Measurements from ENCODE around the gene AGMO.

- TF ChIP-seq, protein P1, sequence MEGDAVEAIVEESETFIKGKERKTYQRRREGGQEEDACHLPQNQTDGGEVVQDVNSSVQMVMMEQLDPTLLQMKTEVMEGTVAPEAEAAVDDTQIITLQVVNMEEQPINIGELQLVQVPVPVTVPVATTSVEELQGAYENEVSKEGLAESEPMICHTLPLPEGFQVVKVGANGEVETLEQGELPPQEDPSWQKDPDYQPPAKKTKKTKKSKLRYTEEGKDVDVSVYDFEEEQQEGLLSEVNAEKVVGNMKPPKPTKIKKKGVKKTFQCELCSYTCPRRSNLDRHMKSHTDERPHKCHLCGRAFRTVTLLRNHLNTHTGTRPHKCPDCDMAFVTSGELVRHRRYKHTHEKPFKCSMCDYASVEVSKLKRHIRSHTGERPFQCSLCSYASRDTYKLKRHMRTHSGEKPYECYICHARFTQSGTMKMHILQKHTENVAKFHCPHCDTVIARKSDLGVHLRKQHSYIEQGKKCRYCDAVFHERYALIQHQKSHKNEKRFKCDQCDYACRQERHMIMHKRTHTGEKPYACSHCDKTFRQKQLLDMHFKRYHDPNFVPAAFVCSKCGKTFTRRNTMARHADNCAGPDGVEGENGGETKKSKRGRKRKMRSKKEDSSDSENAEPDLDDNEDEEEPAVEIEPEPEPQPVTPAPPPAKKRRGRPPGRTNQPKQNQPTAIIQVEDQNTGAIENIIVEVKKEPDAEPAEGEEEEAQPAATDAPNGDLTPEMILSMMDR (IDR thresholded peaks at IDR 0.05; ENCODE audit: poor library complexity): no peak
- no peak for TF ChIP-seq EZH2 (IDR thresholded peaks at IDR 0.05; ENCODE audit: borderline replicate concordance)
- no peak for TF ChIP-seq EZH2phosphoT487 (IDR thresholded peaks at IDR 0.05; ENCODE audit: low read depth, severe bottlenecking, unreplicated experiment)
Measured at GRCh38 chr7:15433151-15433550, 128.7 kb downstream of the AGMO start.

Measured in hepatocyte (in vitro differentiated cells).